OCI-LY1 (cell line): ENCODE results near the gene NEGR1.

Experiments used
- EZH2 ChIP-seq: fragments of 200-600 bp; sonication (generic), shearing (Covaris generic); IDR thresholded peaks from 2 replicates; pipeline ENCODE4 v1.8.0; 2017; ENCODE audit warnings: borderline replicate concordance, mixed run types, mild to moderate bottlenecking, antibody characterized with exemption, low read length, moderate library complexity, mixed read lengths
- TF ChIP-seq, protein P1 (sequence below): fragments of 200-600 bp; sonication (generic), shearing (Covaris generic); IDR thresholded peaks from 2 replicates; pipeline ENCODE4 v1.5.1; 2017; ENCODE audit warnings: mild to moderate bottlenecking, antibody characterized with exemption, low read length, moderate library complexity, mixed read lengths

DNA sequence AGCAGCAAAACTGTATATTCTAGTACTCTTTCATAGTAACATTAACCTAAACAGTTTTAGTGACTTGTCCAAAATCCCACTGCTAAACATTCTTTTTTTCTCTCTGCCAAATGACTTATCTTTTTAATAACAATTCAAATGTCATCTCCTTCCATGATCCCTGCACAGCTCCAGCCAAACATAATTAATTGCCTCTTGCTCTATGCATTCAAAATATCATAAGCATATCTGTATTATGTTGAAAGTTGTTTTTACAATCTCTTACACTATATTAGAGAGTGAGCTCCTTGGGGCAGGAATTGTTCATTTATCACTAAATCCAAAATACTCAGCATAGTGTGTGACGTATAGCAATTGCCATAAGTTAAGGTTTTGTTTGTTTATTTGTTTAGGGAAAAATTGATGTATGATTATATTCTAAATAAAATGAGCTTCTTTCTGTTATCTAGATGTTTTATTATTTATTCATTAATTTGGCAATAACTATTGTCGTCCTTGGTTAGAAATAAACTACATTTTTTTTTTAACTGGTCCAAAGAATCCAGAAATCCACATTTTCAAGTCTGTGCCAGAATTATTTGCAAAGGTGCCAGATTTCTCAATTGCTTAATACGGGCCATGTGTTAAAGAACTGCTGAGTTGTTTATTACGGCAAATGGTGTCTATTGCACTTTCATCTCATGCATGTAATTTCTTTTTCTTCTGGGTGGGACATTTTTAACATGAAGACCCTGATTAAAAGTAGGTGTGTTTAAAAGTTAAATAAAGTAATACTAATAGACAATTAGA lies 624.3 kb downstream of the NEGR1 start:
- TF ChIP-seq, protein P1, sequence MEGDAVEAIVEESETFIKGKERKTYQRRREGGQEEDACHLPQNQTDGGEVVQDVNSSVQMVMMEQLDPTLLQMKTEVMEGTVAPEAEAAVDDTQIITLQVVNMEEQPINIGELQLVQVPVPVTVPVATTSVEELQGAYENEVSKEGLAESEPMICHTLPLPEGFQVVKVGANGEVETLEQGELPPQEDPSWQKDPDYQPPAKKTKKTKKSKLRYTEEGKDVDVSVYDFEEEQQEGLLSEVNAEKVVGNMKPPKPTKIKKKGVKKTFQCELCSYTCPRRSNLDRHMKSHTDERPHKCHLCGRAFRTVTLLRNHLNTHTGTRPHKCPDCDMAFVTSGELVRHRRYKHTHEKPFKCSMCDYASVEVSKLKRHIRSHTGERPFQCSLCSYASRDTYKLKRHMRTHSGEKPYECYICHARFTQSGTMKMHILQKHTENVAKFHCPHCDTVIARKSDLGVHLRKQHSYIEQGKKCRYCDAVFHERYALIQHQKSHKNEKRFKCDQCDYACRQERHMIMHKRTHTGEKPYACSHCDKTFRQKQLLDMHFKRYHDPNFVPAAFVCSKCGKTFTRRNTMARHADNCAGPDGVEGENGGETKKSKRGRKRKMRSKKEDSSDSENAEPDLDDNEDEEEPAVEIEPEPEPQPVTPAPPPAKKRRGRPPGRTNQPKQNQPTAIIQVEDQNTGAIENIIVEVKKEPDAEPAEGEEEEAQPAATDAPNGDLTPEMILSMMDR = no peak
- TF ChIP-seq EZH2 = no peak
